ENCODE results near the gene ZNF189. TPM values are rescaled to one million over a fixed set of nuclear protein-coding genes. Genes with fewer than 3 reads are reported as not detected.

ZNF189 gene
- total and polyA plus RNA-seq, 2 of the 4 experiments (the other 2 are of a cell fraction) = 5.9 to 19.9 TPM

DNA sequence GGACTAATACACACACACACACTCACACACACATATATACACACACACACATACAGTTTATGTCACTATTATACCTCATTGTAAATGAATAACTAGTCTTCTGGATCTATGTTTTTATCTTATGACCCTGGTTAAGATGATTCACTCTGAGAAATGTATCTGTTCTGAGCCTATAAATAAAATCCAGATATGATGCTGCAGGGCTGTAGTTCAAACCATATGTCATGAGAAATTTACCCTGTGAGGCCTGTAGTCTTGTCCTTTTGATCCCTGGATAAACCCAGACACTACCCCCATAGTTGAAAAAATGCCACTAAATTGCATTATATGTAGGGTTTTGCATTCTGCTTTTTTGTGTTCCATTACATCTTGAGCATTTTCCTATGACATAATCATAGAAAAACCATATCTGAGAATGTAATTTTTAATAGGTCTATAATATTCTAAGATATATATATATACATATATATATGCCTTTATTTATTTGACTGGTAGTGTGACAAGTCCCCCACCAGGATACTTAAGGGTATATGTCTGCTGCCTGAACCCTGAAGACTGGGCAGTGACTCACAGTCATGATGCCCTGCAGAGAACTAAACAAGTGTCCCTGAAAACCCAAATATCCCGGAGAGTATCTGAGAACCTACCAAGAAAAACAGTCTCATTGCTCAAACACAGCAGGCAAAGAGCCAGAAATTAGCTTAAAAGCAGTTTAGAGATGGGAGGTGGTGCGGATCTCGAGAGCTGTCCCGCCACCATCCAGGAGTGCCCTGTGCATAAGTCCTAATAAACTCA, 55.3 kb downstream of the ZNF189 start (continued):
- TF ChIP-seq RFX5 (IDR thresholded peaks at IDR 0.05; ENCODE audit: low read depth, low read length) = no peak

DNA sequence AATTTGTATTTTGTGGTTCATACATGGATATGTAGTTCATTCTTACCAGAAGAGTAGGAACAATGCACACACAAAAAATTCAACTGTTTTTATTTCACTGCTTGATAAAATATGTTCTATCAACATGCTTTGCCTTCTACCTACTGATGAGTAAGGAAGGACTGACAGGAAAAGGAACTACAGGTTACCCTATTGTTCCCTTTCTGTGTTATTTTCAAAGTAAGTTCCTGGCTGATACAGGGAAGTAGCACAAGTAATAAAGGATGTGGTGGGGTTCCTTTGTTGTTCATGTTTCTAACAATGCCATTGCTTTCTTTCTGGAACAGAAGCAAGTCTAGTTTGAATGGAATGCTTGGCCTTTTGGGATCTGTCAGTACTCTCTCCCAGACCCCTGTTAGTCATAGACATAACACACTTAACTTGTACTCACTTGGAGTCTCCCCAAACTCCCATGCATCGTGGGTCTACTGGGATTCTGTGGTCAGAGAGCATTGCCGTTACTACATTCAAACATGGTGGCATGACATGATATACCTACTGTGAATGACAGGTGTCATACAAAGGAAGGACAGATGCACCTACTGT, 57.1 kb downstream of the ZNF189 start:
- no peaks in the 10 kb centered on the region for H3K36me3 ChIP-seq (ENCODE audit: control insufficient read depth, insufficient read depth, low read length)
- peak; percentile 61 for DNase-seq
- peaks cover 7% of the 10 kb centered on the region; the same call in 1 of the 2 replicates for H3K4me1 ChIP-seq (ENCODE audit: control insufficient read depth, insufficient read depth, low read length)
- no peaks in the 10 kb centered on the region for H4K20me1 ChIP-seq (ENCODE audit: insufficient read depth, low read length)
- intact Hi-C loops (cut with micrococcal nuclease) (no loop called here), dilution Hi-C loops (cut with HindIII; ENCODE audit: low sequenced_read_pairs, unreplicated experiment) (no loop called here), in situ Hi-C loops (cut with MboI; ENCODE audit: low sequenced_read_pairs) (loop anchor here (5.0 kb wide), 1 partner anchor 77 kb away; the partner anchor contains the start of gene RNF20)
- 60% methylated on average over 1 of the region's 2 CpGs; no CpG with 5 or more reads in 1 of the 2 experiments for WGBS, 2 experiments (ENCODE audit: extremely low coverage in 2 of 2, insufficient read length in 1 of 2)
- H2BK120ac ChIP-seq (ENCODE audit: low read depth, low read length) = no peak overlapping the region
- no peak overlapping the region for H4K5ac ChIP-seq (ENCODE audit: low read depth, low read length)
- TF ChIP-seq MAZ (IDR thresholded peaks at IDR 0.05; ENCODE audit: borderline replicate concordance, low read depth, low read length) (no peak), BHLHE40 (IDR thresholded peaks at IDR 0.05; ENCODE audit: low read depth, low read length) (no peak)
- H3K9me3 ChIP-seq (ENCODE audit: control insufficient read depth, insufficient read depth, low read length) = no peaks in the 10 kb centered on the region
- ATAC-seq (ENCODE audit: low read depth) = peak; percentile 21; the same call in 1 of the 2 replicates
- no peak overlapping the region for H3K9ac ChIP-seq (ENCODE audit: low read depth, low read length)
- H3K27ac ChIP-seq (ENCODE audit: insufficient read depth, low read length) = no peak overlapping the region
- H4K91ac ChIP-seq (ENCODE audit: insufficient read depth, low read depth, low read length) = no peak overlapping the region
- no peak overlapping the region for H3K4me3 ChIP-seq (ENCODE audit: insufficient read depth, low read depth, low read length)
- H2BK5ac ChIP-seq (ENCODE audit: low read depth, low read length, poor library complexity, severe bottlenecking) = no peak overlapping the region
- no peak overlapping the region for H2AFZ ChIP-seq (replicated peaks; ENCODE audit: low read length, poor library complexity)
- no peak overlapping the region for H2BK15ac ChIP-seq (ENCODE audit: low read depth, low read length)
- H3K14ac ChIP-seq (replicated peaks; ENCODE audit: low read depth, low read length) = no peak overlapping the region
- H3K9me1 ChIP-seq (ENCODE audit: insufficient read depth, low read length) = no peaks in the 10 kb centered on the region
- no peak overlapping the region for H3K23ac ChIP-seq (ENCODE audit: low read depth, low read length)
- H2AK9ac ChIP-seq (replicated peaks; ENCODE audit: low read depth, low read length, poor library complexity) = no peak overlapping the region
- no TSS peak for BruUV-seq (replicated peaks)
- no peak overlapping the region for H3K56ac ChIP-seq (ENCODE audit: extremely low read depth, insufficient read depth, low read length)
- H3K4me2 ChIP-seq (ENCODE audit: low read depth, low read length) = no peak overlapping the region
- peaks cover 2% of the 10 kb centered on the region; the same call in 1 of the 2 replicates for H3K27me3 ChIP-seq (ENCODE audit: control insufficient read depth, insufficient read depth, low read length)
- no peaks in the 10 kb centered on the region for H3K79me1 ChIP-seq (ENCODE audit: low read depth in 1 of 2, low read length in 2 of 2)
- H2BK20ac ChIP-seq (ENCODE audit: low read depth, low read length) = no peak overlapping the region
- ChIA-PET CTCF (no interaction called here), POLR2A (ENCODE audit: unreplicated experiment) (no interaction called here)
- H4K8ac ChIP-seq (ENCODE audit: low read depth in 2 of 2, low read length in 2 of 2) = no peak overlapping the region
- no peak overlapping the region for H3K4ac ChIP-seq (ENCODE audit: low read depth, low read length)
- H3K18ac ChIP-seq (ENCODE audit: low read depth, low read length) = no peak overlapping the region
- H2AK5ac ChIP-seq (ENCODE audit: low read depth, low read length) = no peak overlapping the region

Data from IMR-90 (cell line).